WTC11 (cell line): ENCODE results near the gene ETF1. TPM values are rescaled to one million over a fixed set of nuclear protein-coding genes. Genes with fewer than 3 reads are reported as not detected.

ENCODE experiments used
- ATAC-seq: fragments of 200-7000 bp; cut with Tn5 transposase; 2 replicates; pipeline ENCODE4 v1.10.0; 2021; ENCODE audit warnings: mild to moderate bottlenecking, moderate library complexity
- CTCF ChIA-PET: fragments of 300-600 bp; sonication (Branson Sonifier 250); formaldehyde crosslinking; loops from one replicate; lab custom pipeline; 2021; ENCODE audit warnings: antibody characterized with exemption; lab: Charles Lee
- POLR2A ChIA-PET: fragments of 350-600 bp; sonication (Branson Sonifier 250); formaldehyde crosslinking; loops from one replicate; lab custom pipeline; 2021; ENCODE audit warnings: antibody characterized with exemption; lab: Charles Lee
- DNase-seq: peaks from one replicate; pipeline ENCODE4 v3.0.0; 2021; ENCODE audit warnings: low spot score
- H3K27ac Mint-ChIP-seq: 2 replicates; pipeline ENCODE4 v1.8.0; 2021; ENCODE audit warnings: mixed read lengths
- H3K27me3 Mint-ChIP-seq: 2 replicates; pipeline ENCODE4 v1.8.0; 2021; ENCODE audit warnings: low read depth, mild to moderate bottlenecking, moderate library complexity, mixed read lengths
- H3K36me3 Mint-ChIP-seq: 2 replicates; pipeline ENCODE4 v1.8.0; 2021; ENCODE audit warnings: mixed read lengths
- H3K4me1 Mint-ChIP-seq: 2 replicates; pipeline ENCODE4 v1.8.0; 2022; ENCODE audit warnings: mixed read lengths
- H3K4me3 Mint-ChIP-seq: 2 replicates; pipeline ENCODE4 v1.8.0; 2021; ENCODE audit warnings: mild to moderate bottlenecking, moderate library complexity, mixed read lengths
- H3K9me3 Mint-ChIP-seq: 2 replicates; pipeline ENCODE4 v1.8.0; 2021; ENCODE audit warnings: mixed read lengths
- CBFB ChIP-seq: sonication (generic); formaldehyde crosslinking; IDR thresholded peaks from 2 replicates; pipeline ENCODE4 v1.8.1; 2022; ENCODE audit warnings: mild to moderate bottlenecking, low read depth, missing genetic modification reagents
- ESRRA ChIP-seq: sonication (generic); formaldehyde crosslinking; IDR thresholded peaks from 2 replicates; pipeline ENCODE4 v1.8.1; 2022; ENCODE audit warnings: mild to moderate bottlenecking, missing genetic modification reagents, borderline replicate concordance
- HMGA2 ChIP-seq: fragments of 250-450 bp; sonication (Bioruptor Pico); IDR thresholded peaks from 2 replicates; pipeline ENCODE4 v1.4.0; 2021; ENCODE audit warnings: mild to moderate bottlenecking, moderate library complexity
- JAZF1 ChIP-seq: fragments of 250-450 bp; sonication (Bioruptor Pico); IDR thresholded peaks from 2 replicates; pipeline ENCODE4 v1.9.0; 2021; ENCODE audit warnings: moderate library complexity, mild to moderate bottlenecking, inconsistent platforms
- MXD4 ChIP-seq: fragments of 250-450 bp; sonication (Bioruptor Pico); IDR thresholded peaks from 2 replicates; pipeline ENCODE4 v1.8.0; 2021; ENCODE audit warnings: mild to moderate bottlenecking, moderate library complexity, borderline replicate concordance
- NFE2L1 ChIP-seq: sonication (generic); formaldehyde crosslinking; IDR thresholded peaks from 2 replicates; pipeline ENCODE4 v1.8.1; 2023; ENCODE audit warnings: missing genetic modification reagents
- NR1H2 ChIP-seq: sonication (generic); formaldehyde crosslinking; IDR thresholded peaks from 2 replicates; pipeline ENCODE4 v1.9.0; 2021; ENCODE audit warnings: mild to moderate bottlenecking, moderate library complexity, missing genetic modification reagents
- SMAD4 ChIP-seq: sonication (generic); formaldehyde crosslinking; IDR thresholded peaks from 2 replicates; pipeline ENCODE4 v1.8.0; 2022; ENCODE audit warnings: mild to moderate bottlenecking, missing genetic modification reagents
- SP1 ChIP-seq: sonication (generic); formaldehyde crosslinking; conservative IDR thresholded peaks from 2 replicates; pipeline ENCODE4 v1.8.1; 2022; ENCODE audit warnings: missing genetic modification reagents
- ZNF219 ChIP-seq: sonication (generic); formaldehyde crosslinking; IDR thresholded peaks from 2 replicates; pipeline ENCODE4 v1.8.0; 2023; ENCODE audit warnings: missing genetic modification reagents, mild to moderate bottlenecking, borderline replicate concordance
- ZNF423 ChIP-seq: fragments of 250-450 bp; sonication (Bioruptor Pico); IDR thresholded peaks from 2 replicates; pipeline ENCODE4 v2.1.2; 2022; ENCODE audit warnings: mild to moderate bottlenecking, moderate library complexity
- total RNA-seq: library from RNA; stranded (reverse); gene quantifications from 3 replicates; pipeline ENCODE4 v1.2.3, GENCODE V29; 2021
- TF ChIP-seq, protein P1 (sequence below): sonication (generic); formaldehyde crosslinking; IDR thresholded peaks from 2 replicates; pipeline ENCODE4 v1.8.0; 2022; ENCODE audit warnings: missing genetic modification reagents
- TF ChIP-seq, protein P2 (sequence below): fragments of 250-450 bp; sonication (Bioruptor Pico); IDR thresholded peaks from 2 replicates; pipeline ENCODE4 v2.1.2; 2022; ENCODE audit warnings: mild to moderate bottlenecking, moderate library complexity
- TF ChIP-seq, protein P3 (sequence below): sonication (generic); formaldehyde crosslinking; IDR thresholded peaks from 2 replicates; pipeline ENCODE4 v1.8.1; 2022; ENCODE audit warnings: low read depth, mild to moderate bottlenecking, moderate library complexity, missing genetic modification reagents, borderline replicate concordance
- TF ChIP-seq, protein P4 (sequence below): sonication (generic); formaldehyde crosslinking; IDR thresholded peaks from 2 replicates; pipeline ENCODE4 v1.8.0; 2023; ENCODE audit warnings: missing genetic modification reagents, mild to moderate bottlenecking, borderline replicate concordance
- TF ChIP-seq, protein P5 (sequence below): sonication (generic); formaldehyde crosslinking; conservative IDR thresholded peaks from 2 replicates; pipeline ENCODE4 v1.8.1; 2023; ENCODE audit warnings: mild to moderate bottlenecking, low read depth, missing genetic modification reagents, moderate library complexity
- TF ChIP-seq, protein P6 (sequence below): sonication (generic); formaldehyde crosslinking; IDR thresholded peaks from 2 replicates; pipeline ENCODE4 v1.8.1; 2022; ENCODE audit warnings: mild to moderate bottlenecking, missing genetic modification reagents, moderate library complexity, borderline replicate concordance
- TF ChIP-seq, protein P7 (sequence below): sonication (generic); formaldehyde crosslinking; IDR thresholded peaks from 2 replicates; pipeline ENCODE4 v1.8.1; 2023; ENCODE audit warnings: mild to moderate bottlenecking, missing genetic modification reagents, moderate library complexity

Gene ETF1
- total RNA-seq, 1 experiment from 2014 or later: 137 TPM

DNA sequence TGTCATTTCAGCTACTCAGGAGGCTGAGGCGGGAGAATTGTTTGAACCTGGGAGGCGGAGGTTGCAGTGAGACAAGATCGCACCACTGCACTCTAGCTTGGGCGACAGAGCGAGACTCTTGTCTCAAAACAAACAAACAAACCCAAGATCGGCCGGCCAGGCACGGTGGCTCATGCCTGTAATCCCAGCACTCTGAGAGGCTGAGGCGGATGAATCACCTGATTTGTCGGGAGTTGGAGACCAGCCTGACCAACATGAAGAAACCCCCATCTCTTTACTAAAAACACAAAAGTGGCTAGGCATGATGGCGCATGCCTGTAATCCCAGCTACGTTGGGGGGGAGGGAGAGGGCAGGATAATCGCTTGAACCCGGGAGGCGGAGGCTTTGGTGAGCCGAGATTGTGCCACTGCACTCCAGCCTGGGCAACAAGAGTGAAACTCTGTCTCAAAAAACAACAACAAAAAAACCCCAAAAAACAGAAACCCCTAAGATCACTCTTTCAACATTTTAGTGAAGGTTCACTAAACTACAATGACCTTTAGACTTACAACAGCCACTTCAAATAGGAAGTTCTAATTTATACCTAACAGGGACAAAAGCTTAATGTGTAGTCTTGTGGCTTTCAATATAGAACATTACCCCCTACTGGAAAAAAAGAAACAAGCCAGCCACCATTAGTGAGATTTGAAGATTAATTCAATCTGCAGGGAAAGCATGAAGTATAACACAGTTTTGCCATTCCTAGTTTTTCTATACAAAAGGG lies 25.2 kb upstream of the ETF1 start (continued):
- TF ChIP-seq, protein P1, sequence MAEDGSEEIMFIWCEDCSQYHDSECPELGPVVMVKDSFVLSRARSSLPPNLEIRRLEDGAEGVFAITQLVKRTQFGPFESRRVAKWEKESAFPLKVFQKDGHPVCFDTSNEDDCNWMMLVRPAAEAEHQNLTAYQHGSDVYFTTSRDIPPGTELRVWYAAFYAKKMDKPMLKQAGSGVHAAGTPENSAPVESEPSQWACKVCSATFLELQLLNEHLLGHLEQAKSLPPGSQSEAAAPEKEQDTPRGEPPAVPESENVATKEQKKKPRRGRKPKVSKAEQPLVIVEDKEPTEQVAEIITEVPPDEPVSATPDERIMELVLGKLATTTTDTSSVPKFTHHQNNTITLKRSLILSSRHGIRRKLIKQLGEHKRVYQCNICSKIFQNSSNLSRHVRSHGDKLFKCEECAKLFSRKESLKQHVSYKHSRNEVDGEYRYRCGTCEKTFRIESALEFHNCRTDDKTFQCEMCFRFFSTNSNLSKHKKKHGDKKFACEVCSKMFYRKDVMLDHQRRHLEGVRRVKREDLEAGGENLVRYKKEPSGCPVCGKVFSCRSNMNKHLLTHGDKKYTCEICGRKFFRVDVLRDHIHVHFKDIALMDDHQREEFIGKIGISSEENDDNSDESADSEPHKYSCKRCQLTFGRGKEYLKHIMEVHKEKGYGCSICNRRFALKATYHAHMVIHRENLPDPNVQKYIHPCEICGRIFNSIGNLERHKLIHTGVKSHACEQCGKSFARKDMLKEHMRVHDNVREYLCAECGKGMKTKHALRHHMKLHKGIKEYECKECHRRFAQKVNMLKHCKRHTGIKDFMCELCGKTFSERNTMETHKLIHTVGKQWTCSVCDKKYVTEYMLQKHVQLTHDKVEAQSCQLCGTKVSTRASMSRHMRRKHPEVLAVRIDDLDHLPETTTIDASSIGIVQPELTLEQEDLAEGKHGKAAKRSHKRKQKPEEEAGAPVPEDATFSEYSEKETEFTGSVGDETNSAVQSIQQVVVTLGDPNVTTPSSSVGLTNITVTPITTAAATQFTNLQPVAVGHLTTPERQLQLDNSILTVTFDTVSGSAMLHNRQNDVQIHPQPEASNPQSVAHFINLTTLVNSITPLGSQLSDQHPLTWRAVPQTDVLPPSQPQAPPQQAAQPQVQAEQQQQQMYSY: no peak
- no peak for TF ChIP-seq NFE2L1 (CRISPR knock-in tag)
- TF ChIP-seq NR1H2: no peak

DNA sequence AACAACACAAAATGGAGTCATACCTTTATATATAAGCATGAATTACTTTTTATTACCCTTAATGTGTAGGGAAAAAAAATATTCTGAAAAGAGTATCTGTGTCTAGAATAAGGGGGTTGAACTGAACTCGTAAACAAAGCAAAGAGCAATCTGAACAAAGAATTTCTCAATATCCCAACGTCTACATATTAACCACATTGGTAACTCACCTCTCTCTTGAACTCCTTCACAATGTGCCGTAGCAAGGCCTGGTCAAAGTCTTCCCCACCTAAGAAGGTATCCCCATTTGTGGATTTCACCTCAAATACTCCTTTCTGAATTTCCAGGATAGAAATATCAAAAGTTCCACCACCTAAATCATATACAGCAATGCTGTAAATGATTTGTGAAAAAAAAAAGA lies 23.8 kb upstream of the ETF1 start:
- Mint-ChIP-seq H3K9me3 (no peaks in the 10 kb centered on the region), H3K27ac (no peak overlapping the region), H3K4me1 (no peaks in the 10 kb centered on the region), H3K36me3 (peaks cover 85% of the 10 kb centered on the region), H3K27me3 (no peaks in the 10 kb centered on the region), H3K4me3 (no peak overlapping the region)
- ChIA-PET CTCF (no interaction called here), POLR2A (interaction anchor here (1.6 kb wide), 1 partner anchor 9 kb away, joined by 8 read pairs; no protein-coding TSS in a partner anchor)
- ATAC-seq (no peak), DNase-seq (no peak)
- TF ChIP-seq ZNF423 (CRISPR knock-in tag): no peak
- no peak for TF ChIP-seq SP1
- TF ChIP-seq ESRRA: no peak
- TF ChIP-seq, protein P2, sequence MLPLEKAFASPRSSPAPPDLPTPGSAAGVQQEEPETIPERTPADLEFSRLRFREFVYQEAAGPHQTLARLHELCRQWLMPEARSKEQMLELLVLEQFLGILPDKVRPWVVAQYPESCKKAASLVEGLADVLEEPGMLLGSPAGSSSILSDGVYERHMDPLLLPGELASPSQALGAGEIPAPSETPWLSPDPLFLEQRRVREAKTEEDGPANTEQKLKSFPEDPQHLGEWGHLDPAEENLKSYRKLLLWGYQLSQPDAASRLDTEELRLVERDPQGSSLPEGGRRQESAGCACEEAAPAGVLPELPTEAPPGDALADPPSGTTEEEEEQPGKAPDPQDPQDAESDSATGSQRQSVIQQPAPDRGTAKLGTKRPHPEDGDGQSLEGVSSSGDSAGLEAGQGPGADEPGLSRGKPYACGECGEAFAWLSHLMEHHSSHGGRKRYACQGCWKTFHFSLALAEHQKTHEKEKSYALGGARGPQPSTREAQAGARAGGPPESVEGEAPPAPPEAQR (CRISPR knock-in tag): no peak
- TF ChIP-seq, protein P3, sequence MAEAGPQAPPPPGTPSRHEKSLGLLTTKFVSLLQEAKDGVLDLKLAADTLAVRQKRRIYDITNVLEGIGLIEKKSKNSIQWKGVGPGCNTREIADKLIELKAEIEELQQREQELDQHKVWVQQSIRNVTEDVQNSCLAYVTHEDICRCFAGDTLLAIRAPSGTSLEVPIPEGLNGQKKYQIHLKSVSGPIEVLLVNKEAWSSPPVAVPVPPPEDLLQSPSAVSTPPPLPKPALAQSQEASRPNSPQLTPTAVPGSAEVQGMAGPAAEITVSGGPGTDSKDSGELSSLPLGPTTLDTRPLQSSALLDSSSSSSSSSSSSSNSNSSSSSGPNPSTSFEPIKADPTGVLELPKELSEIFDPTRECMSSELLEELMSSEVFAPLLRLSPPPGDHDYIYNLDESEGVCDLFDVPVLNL (CRISPR knock-in tag): no peak
- TF ChIP-seq, protein P4, sequence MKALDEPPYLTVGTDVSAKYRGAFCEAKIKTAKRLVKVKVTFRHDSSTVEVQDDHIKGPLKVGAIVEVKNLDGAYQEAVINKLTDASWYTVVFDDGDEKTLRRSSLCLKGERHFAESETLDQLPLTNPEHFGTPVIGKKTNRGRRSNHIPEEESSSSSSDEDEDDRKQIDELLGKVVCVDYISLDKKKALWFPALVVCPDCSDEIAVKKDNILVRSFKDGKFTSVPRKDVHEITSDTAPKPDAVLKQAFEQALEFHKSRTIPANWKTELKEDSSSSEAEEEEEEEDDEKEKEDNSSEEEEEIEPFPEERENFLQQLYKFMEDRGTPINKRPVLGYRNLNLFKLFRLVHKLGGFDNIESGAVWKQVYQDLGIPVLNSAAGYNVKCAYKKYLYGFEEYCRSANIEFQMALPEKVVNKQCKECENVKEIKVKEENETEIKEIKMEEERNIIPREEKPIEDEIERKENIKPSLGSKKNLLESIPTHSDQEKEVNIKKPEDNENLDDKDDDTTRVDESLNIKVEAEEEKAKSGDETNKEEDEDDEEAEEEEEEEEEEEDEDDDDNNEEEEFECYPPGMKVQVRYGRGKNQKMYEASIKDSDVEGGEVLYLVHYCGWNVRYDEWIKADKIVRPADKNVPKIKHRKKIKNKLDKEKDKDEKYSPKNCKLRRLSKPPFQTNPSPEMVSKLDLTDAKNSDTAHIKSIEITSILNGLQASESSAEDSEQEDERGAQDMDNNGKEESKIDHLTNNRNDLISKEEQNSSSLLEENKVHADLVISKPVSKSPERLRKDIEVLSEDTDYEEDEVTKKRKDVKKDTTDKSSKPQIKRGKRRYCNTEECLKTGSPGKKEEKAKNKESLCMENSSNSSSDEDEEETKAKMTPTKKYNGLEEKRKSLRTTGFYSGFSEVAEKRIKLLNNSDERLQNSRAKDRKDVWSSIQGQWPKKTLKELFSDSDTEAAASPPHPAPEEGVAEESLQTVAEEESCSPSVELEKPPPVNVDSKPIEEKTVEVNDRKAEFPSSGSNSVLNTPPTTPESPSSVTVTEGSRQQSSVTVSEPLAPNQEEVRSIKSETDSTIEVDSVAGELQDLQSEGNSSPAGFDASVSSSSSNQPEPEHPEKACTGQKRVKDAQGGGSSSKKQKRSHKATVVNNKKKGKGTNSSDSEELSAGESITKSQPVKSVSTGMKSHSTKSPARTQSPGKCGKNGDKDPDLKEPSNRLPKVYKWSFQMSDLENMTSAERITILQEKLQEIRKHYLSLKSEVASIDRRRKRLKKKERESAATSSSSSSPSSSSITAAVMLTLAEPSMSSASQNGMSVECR: no peak
- TF ChIP-seq HMGA2 (CRISPR knock-in tag): no peak
- TF ChIP-seq MXD4: no peak
- no peak for TF ChIP-seq CBFB (CRISPR knock-in tag)
- TF ChIP-seq, protein P5, sequence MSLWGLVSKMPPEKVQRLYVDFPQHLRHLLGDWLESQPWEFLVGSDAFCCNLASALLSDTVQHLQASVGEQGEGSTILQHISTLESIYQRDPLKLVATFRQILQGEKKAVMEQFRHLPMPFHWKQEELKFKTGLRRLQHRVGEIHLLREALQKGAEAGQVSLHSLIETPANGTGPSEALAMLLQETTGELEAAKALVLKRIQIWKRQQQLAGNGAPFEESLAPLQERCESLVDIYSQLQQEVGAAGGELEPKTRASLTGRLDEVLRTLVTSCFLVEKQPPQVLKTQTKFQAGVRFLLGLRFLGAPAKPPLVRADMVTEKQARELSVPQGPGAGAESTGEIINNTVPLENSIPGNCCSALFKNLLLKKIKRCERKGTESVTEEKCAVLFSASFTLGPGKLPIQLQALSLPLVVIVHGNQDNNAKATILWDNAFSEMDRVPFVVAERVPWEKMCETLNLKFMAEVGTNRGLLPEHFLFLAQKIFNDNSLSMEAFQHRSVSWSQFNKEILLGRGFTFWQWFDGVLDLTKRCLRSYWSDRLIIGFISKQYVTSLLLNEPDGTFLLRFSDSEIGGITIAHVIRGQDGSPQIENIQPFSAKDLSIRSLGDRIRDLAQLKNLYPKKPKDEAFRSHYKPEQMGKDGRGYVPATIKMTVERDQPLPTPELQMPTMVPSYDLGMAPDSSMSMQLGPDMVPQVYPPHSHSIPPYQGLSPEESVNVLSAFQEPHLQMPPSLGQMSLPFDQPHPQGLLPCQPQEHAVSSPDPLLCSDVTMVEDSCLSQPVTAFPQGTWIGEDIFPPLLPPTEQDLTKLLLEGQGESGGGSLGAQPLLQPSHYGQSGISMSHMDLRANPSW (CRISPR knock-in tag): no peak
- no peak for TF ChIP-seq JAZF1 (CRISPR knock-in tag)
- no peak for TF ChIP-seq SMAD4 (CRISPR knock-in tag)
- no peak for TF ChIP-seq ZNF219 (CRISPR knock-in tag)
- TF ChIP-seq, protein P6, sequence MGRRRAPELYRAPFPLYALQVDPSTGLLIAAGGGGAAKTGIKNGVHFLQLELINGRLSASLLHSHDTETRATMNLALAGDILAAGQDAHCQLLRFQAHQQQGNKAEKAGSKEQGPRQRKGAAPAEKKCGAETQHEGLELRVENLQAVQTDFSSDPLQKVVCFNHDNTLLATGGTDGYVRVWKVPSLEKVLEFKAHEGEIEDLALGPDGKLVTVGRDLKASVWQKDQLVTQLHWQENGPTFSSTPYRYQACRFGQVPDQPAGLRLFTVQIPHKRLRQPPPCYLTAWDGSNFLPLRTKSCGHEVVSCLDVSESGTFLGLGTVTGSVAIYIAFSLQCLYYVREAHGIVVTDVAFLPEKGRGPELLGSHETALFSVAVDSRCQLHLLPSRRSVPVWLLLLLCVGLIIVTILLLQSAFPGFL (CRISPR knock-in tag): no peak
- TF ChIP-seq, protein P7, sequence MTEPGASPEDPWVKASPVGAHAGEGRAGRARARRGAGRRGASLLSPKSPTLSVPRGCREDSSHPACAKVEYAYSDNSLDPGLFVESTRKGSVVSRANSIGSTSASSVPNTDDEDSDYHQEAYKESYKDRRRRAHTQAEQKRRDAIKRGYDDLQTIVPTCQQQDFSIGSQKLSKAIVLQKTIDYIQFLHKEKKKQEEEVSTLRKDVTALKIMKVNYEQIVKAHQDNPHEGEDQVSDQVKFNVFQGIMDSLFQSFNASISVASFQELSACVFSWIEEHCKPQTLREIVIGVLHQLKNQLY (CRISPR knock-in tag): no peak
